Lower leg skin (tissue), 4 donors: ENCODE measurements around the gene MTFR1L. TPM values are rescaled to one million over a fixed set of nuclear protein-coding genes. Genes with fewer than 3 reads are reported as not detected.
A peak's percentile ranks its signal among the peaks of the same experiment; 100 is the strongest.

Experiments
- DNase-seq, 2 donors: peaks; one replicate each; pipeline ENCODE4 v3.0.0-alpha.2; 2019; ENCODE audit warnings: low spot score in 2 of 2
- H3K4me3 ChIP-seq: fragments of 200-600 bp; sonication (generic); 2 replicates; pipeline ENCODE4 v1.5.1; 2017; ENCODE audit warnings: mild to moderate bottlenecking, low read depth; ENCODE audit not compliant: poor library complexity, severe bottlenecking
- CTCF ChIP-seq, 3 donors: fragments of 450-650 bp; IDR thresholded peaks; one replicate each; pipeline ENCODE4 v1.5.1; 2016; ENCODE audit warnings: antibody characterized with exemption in 3 of 3, mild to moderate bottlenecking in 3 of 3, moderate library complexity in 2 of 3
- POLR2A ChIP-seq, 2 donors: fragments of 450-650 bp; IDR thresholded peaks; one replicate each; pipeline ENCODE4 v1.6.1; 2016 to 2017; ENCODE audit warnings: antibody characterized with exemption in 2 of 2, mild to moderate bottlenecking in 1 of 2, moderate library complexity in 1 of 2
- WGBS, 2 donors: methylation state at CpG; one replicate each; pipeline ENCODE4 v1.1.5; 2018; 5-methylcytosine and 5-hydroxymethylcytosine counted together
- intact Hi-C: fragments of 100-400 bp; cut with DNase I; formaldehyde crosslinking; loops from one replicate; pipeline ENCODE4 v1.15.0; 2023; ENCODE audit warnings: low total_unique reads
- total RNA-seq, 4 donors: library from RNA; depleted of rRNA; stranded (reverse); fragments of >200 nt; gene quantifications; one replicate each; pipeline ENCODE4 v1.1.0, GENCODE V29; 2016

The MTFR1L gene
- total RNA-seq, 4 donors from 2014 or later = 34.9 to 46.1 (median 39.7) TPM

GRCh38 chr1:25798666-25799351 lies 20.9 kb upstream of the MTFR1L start:
- no peak for DNase-seq
- intact Hi-C loops = loop anchor here (5.0 to 10.0 kb wide), 2 partner anchors 54 to 182 kb away; partner anchors contain the start of gene MAN1C1
- no peak for TF ChIP-seq POLR2A (IDR thresholded peaks at IDR 0.05)
- TF ChIP-seq CTCF (IDR thresholded peaks at IDR 0.05) = no peak
- WGBS, 2 donors = 85 to 89% methylated on average over 7 to 8 of the region's 8 CpGs
- H3K4me3 ChIP-seq = no peak overlapping the region

- DNase-seq = no peak
- intact Hi-C loops = loop anchor here (5.0 to 10.0 kb wide), 2 partner anchors 55 to 182 kb away; partner anchors contain the start of gene MAN1C1
- TF ChIP-seq POLR2A (IDR thresholded peaks at IDR 0.05) (no peak), CTCF (IDR thresholded peaks at IDR 0.05) (no peak)
- 23 to 28% methylated on average over 12 of the region's 12 CpGs for WGBS, 2 donors
- no peak overlapping the region for H3K4me3 ChIP-seq
Measured at GRCh38 chr1:25799352-25799934, 20.3 kb upstream of the MTFR1L start.

GRCh38 chr1:25799935-25800702 lies 19.6 kb upstream of the MTFR1L start, which contains the start of gene SELENON:
Gene SELENON, plus strand, starts transcription at chr1:25800193. Its CDS starts 38 bp downstream, at chr1:25800231.
- 1 to 2% methylated on average over 30 to 44 of the region's 91 CpGs for WGBS, 2 donors
- intact Hi-C loops = loop anchor here (5.0 to 10.0 kb wide), 3 partner anchors 55 to 565 kb away; partner anchors contain the start of genes MAN1C1 and SYF2
- peak in 1 of 2 donors; percentile 93 for DNase-seq
- H3K4me3 ChIP-seq = peak within 1 kb of the TSS; percentile 69
- TF ChIP-seq POLR2A (IDR thresholded peaks at IDR 0.05) (no peak), CTCF (IDR thresholded peaks at IDR 0.05) (no peak)

GRCh38 chr1:25800703-25801377 lies 18.9 kb upstream of the MTFR1L start:
- intact Hi-C loops = loop anchor here (10.0 kb wide), 1 partner anchor 566 kb away; the partner anchor contains the start of gene SYF2
- no peak for DNase-seq
- TF ChIP-seq CTCF (IDR thresholded peaks at IDR 0.05) (no peak), POLR2A (IDR thresholded peaks at IDR 0.05) (no peak)
- peak overlapping the region; percentile 69 for H3K4me3 ChIP-seq
- WGBS, 2 donors = 43 to 44% methylated on average over 13 to 15 of the region's 15 CpGs

- no peak overlapping the region for H3K4me3 ChIP-seq
- no peak for TF ChIP-seq POLR2A (IDR thresholded peaks at IDR 0.05)
- intact Hi-C loops = loop anchor here (10.0 kb wide), 1 partner anchor 568 kb away; the partner anchor contains the start of gene SYF2
- DNase-seq = no peak
- 53 to 58% methylated on average over 6 of the region's 6 CpGs for WGBS, 2 donors
Measured at GRCh38 chr1:25802915-25803314, 16.8 kb upstream of the MTFR1L start.
